Neural cell (in vitro differentiated cells): ENCODE measurements around the gene CAPN15. TPM values are rescaled to one million over a fixed set of nuclear protein-coding genes. Genes with fewer than 3 reads are reported as not detected.

ENCODE experiments used
- H2AFZ ChIP-seq: fragments of 200-600, 300-800 bp; sonication (generic), shearing (Covaris generic); 2 replicates; pipeline ENCODE4 v1.6.0; 2014; ENCODE audit warnings: low read depth, mild to moderate bottlenecking, antibody characterized with exemption, low read length, moderate library complexity
- H3F3A ChIP-seq: fragments of 200-600 bp; shearing (Covaris generic); 2 replicates; pipeline ENCODE4 v1.6.1; 2016; ENCODE audit warnings: mild to moderate bottlenecking, moderate library complexity, mixed read lengths, antibody characterized with exemption, low read length; ENCODE audit not compliant: insufficient read depth, poor library complexity, severe bottlenecking
- H3K27ac ChIP-seq: fragments of 200-600, 300-800 bp; sonication (generic), shearing (Covaris generic); 2 replicates; pipeline ENCODE4 v1.5.1; 2014; ENCODE audit warnings: mild to moderate bottlenecking, low read length, moderate library complexity
- H3K27me3 ChIP-seq: fragments of 300-800, 200-600 bp; sonication (generic), shearing (Covaris generic); 2 replicates; pipeline ENCODE4 v1.6.0; 2014; ENCODE audit warnings: mild to moderate bottlenecking, low read depth, low read length, moderate library complexity; ENCODE audit not compliant: insufficient read depth
- H3K36me3 ChIP-seq: fragments of 300-800, 200-600 bp; sonication (generic), shearing (Covaris generic); 2 replicates; pipeline ENCODE4 v1.5.1; 2014; ENCODE audit warnings: mild to moderate bottlenecking, antibody characterized with exemption, low read length, moderate library complexity; ENCODE audit not compliant: insufficient read depth
- H3K4me2 ChIP-seq: fragments of 300-800, 200-600 bp; sonication (generic), shearing (Covaris generic); 2 replicates; pipeline ENCODE4 v1.6.0; 2014; ENCODE audit warnings: mild to moderate bottlenecking, low read length
- H3K4me3 ChIP-seq: fragments of 300-800, 200-600 bp; sonication (generic), shearing (Covaris generic); 2 replicates; pipeline ENCODE4 v1.5.1; 2014; ENCODE audit warnings: mild to moderate bottlenecking, low read length, moderate library complexity
- H3K79me2 ChIP-seq: fragments of 200-600 bp; shearing (Covaris generic); replicated peaks from 2 replicates; pipeline ENCODE4 v1.6.0; 2014; ENCODE audit warnings: mild to moderate bottlenecking, low read length, moderate library complexity; ENCODE audit not compliant: insufficient read depth
- H3K9ac ChIP-seq: fragments of 300-800, 200-600 bp; sonication (generic), shearing (Covaris generic); 2 replicates; pipeline ENCODE4 v1.6.1; 2016; ENCODE audit warnings: mild to moderate bottlenecking, low read length, mixed read lengths
- H3K9me2 ChIP-seq: fragments of 200-600 bp; shearing (Covaris generic); 2 replicates; pipeline ENCODE4 v1.6.1; 2016; ENCODE audit warnings: mild to moderate bottlenecking, low read length, mixed read lengths; ENCODE audit not compliant: insufficient read depth
- H3K9me3 ChIP-seq: fragments of 200-600, 300-800 bp; sonication (generic), shearing (Covaris generic); 2 replicates; pipeline ENCODE4 v1.6.1; 2016; ENCODE audit warnings: mild to moderate bottlenecking, mixed run types, low read length, moderate library complexity, mixed read lengths
- H4K20me1 ChIP-seq: fragments of 200-600 bp; shearing (Covaris generic); 2 replicates; pipeline ENCODE4 v1.6.1; 2016; ENCODE audit warnings: mild to moderate bottlenecking, mixed run types; ENCODE audit not compliant: insufficient read depth
- EP300 ChIP-seq: fragments of 450-650 bp; conservative IDR thresholded peaks from 2 replicates; pipeline ENCODE4 v1.6.1; 2014; ENCODE audit warnings: antibody characterized with exemption, mild to moderate bottlenecking, moderate library complexity; ENCODE audit not compliant: poor library complexity, severe bottlenecking
- EZH2 ChIP-seq: fragments of 200-600, 300-800 bp; shearing (Covaris generic), sonication (generic); IDR thresholded peaks from 2 replicates; pipeline ENCODE4 v1.6.1; 2014; ENCODE audit warnings: antibody characterized with exemption, low read length, borderline replicate concordance, mild to moderate bottlenecking; ENCODE audit not compliant: insufficient read depth, poor library complexity, severe bottlenecking
- MXI1 ChIP-seq: fragments of 450-650 bp; conservative IDR thresholded peaks from 2 replicates; pipeline ENCODE4 v1.6.1; 2014; ENCODE audit warnings: antibody characterized with exemption, mild to moderate bottlenecking; ENCODE audit not compliant: poor library complexity, severe bottlenecking
- POLR2AphosphoS5 ChIP-seq: IDR thresholded peaks from 2 replicates; pipeline ENCODE4 v1.6.1; 2012
- RAD21 ChIP-seq: fragments of 450-650 bp; conservative IDR thresholded peaks from 2 replicates; pipeline ENCODE4 v1.6.1; 2014; ENCODE audit warnings: antibody characterized with exemption, mild to moderate bottlenecking, moderate library complexity
- SMC3 ChIP-seq: fragments of 450-650 bp; conservative IDR thresholded peaks from 2 replicates; pipeline ENCODE4 v1.6.1; 2014; ENCODE audit warnings: antibody characterized with exemption, mild to moderate bottlenecking, moderate library complexity; ENCODE audit not compliant: poor library complexity
- TAF1 ChIP-seq: IDR thresholded peaks from 2 replicates; pipeline ENCODE4 v1.6.1; 2012; ENCODE audit warnings: low read depth
- polyA plus RNA-seq: library from polyadenylated mRNA; depleted of rRNA; stranded (reverse); fragments of >200 nt; gene quantifications from 2 replicates; pipeline ENCODE4 v1.2.3, GENCODE V29; 2014
- TF ChIP-seq, protein P1 (sequence below): IDR thresholded peaks from 2 replicates; pipeline ENCODE4 v1.6.1; 2012; ENCODE audit warnings: borderline replicate concordance
- TF ChIP-seq, protein P2 (sequence below): fragments of 450-650 bp; IDR thresholded peaks from 2 replicates; pipeline ENCODE4 v1.5.1; 2014; ENCODE audit warnings: antibody characterized with exemption, mild to moderate bottlenecking, moderate library complexity; ENCODE audit not compliant: poor library complexity, severe bottlenecking

Gene CAPN15
- polyA plus RNA-seq, 1 donor from 2014 or later, result 11.5 TPM

DNA sequence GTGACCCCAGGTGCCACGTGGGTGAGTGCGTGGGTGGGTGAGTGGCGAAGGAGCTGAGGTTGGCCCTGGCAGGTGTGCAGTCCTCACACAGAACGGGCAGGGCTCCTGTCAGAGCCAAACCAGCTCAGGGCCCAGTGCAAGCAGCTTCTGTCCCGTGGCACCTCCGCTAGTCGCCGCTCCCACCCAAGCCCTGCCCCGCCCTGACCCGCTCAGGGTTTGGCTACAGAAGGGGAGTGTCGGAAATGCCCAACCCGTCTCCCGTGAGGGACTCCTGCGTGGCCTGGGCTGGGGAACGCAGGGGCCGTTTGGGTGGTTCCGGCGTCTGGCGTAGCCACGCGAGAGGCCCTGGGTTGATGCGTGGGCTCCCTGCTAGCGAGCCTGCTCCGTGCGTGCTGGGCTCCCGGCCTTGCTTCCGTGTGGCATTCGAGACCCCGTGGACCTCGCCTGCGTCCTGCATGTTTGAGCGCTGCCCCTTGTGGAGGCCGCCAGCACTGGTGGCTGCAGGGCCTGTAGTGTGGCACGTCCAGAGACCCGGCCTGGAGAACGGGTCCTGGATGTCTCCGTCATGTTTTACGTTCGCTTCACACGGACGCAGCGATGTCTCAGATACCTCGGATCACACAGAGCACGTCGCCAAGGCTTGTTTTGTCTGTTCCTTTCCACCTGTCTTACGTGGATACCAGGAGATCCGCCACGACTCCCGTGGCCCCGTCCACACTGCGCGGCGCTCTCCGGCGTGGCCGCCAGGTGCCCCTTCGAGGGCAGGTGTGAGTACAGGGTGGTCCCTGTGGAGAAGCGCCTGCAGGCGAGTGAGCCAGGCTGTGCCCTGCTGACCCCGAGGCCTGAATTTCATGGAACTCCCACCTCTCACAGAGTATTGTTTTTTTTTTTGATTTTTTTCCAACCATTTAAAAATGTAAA, 10.2 kb downstream of the CAPN15 start:
- H3K9me2 ChIP-seq, result no peaks in the 10 kb centered on the region
- no peaks in the 10 kb centered on the region for H3K36me3 ChIP-seq
- TF ChIP-seq MXI1 (no peak), TAF1 (no peak), RAD21 (no peak), EZH2 (no peak), EP300 (no peak), POLR2AphosphoS5 (no peak), SMC3 (no peak)
- TF ChIP-seq, protein P1, sequence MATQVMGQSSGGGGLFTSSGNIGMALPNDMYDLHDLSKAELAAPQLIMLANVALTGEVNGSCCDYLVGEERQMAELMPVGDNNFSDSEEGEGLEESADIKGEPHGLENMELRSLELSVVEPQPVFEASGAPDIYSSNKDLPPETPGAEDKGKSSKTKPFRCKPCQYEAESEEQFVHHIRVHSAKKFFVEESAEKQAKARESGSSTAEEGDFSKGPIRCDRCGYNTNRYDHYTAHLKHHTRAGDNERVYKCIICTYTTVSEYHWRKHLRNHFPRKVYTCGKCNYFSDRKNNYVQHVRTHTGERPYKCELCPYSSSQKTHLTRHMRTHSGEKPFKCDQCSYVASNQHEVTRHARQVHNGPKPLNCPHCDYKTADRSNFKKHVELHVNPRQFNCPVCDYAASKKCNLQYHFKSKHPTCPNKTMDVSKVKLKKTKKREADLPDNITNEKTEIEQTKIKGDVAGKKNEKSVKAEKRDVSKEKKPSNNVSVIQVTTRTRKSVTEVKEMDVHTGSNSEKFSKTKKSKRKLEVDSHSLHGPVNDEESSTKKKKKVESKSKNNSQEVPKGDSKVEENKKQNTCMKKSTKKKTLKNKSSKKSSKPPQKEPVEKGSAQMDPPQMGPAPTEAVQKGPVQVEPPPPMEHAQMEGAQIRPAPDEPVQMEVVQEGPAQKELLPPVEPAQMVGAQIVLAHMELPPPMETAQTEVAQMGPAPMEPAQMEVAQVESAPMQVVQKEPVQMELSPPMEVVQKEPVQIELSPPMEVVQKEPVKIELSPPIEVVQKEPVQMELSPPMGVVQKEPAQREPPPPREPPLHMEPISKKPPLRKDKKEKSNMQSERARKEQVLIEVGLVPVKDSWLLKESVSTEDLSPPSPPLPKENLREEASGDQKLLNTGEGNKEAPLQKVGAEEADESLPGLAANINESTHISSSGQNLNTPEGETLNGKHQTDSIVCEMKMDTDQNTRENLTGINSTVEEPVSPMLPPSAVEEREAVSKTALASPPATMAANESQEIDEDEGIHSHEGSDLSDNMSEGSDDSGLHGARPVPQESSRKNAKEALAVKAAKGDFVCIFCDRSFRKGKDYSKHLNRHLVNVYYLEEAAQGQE, result no peak
- TF ChIP-seq, protein P2, sequence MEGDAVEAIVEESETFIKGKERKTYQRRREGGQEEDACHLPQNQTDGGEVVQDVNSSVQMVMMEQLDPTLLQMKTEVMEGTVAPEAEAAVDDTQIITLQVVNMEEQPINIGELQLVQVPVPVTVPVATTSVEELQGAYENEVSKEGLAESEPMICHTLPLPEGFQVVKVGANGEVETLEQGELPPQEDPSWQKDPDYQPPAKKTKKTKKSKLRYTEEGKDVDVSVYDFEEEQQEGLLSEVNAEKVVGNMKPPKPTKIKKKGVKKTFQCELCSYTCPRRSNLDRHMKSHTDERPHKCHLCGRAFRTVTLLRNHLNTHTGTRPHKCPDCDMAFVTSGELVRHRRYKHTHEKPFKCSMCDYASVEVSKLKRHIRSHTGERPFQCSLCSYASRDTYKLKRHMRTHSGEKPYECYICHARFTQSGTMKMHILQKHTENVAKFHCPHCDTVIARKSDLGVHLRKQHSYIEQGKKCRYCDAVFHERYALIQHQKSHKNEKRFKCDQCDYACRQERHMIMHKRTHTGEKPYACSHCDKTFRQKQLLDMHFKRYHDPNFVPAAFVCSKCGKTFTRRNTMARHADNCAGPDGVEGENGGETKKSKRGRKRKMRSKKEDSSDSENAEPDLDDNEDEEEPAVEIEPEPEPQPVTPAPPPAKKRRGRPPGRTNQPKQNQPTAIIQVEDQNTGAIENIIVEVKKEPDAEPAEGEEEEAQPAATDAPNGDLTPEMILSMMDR, result no peak
- H3K9me3 ChIP-seq, result no peaks in the 10 kb centered on the region
- no peak overlapping the region for H3K27ac ChIP-seq
- H3K27me3 ChIP-seq, result no peaks in the 10 kb centered on the region
- no peak overlapping the region for H3K4me2 ChIP-seq
- no peaks in the 10 kb centered on the region for H3K79me2 ChIP-seq
- no peaks in the 10 kb centered on the region for H3F3A ChIP-seq
- H2AFZ ChIP-seq, result no peak overlapping the region
- H3K9ac ChIP-seq, result no peak overlapping the region
- no peak overlapping the region for H3K4me3 ChIP-seq
- no peaks in the 10 kb centered on the region for H4K20me1 ChIP-seq

DNA sequence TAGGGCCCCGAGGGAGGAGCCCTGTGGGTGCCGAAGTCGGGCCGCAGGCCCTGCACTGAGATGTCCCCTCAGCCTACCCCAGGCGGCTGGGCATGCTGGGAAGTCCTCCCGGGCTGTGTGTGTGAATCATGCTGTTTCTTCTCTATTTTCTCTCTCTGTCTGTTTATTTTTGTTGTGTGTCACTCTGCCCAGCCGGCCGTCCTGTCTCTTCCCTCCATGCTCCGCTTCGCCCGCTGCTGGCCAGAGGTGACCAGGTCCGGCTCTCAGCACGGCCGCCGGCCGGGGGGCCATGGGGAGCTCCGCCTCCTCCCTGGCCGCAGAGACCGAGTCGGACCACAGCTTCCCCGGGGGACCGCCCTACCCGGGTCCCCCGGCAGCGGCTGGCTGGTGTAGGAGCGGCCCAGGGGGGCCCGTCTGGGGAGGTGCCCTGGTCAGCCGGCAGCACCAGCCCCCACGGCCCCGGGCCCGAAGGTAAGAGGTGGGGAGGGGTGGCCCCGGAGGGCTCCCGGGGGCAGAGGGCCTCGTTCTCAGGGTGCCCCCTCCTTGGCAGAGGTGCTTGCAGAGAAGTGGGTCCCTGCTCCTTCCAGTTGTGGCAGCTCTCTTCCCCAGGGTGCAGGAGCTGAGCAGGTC, 12.5 kb downstream of the CAPN15 start:
- H3K27me3 ChIP-seq, result no peaks in the 10 kb centered on the region
- H3K79me2 ChIP-seq, result no peaks in the 10 kb centered on the region
- H3K4me2 ChIP-seq, result no peak overlapping the region
- H2AFZ ChIP-seq, result no peak overlapping the region
- no peaks in the 10 kb centered on the region for H3K36me3 ChIP-seq
- H4K20me1 ChIP-seq, result no peaks in the 10 kb centered on the region
- no peak overlapping the region for H3K27ac ChIP-seq
- no peak for TF ChIP-seq EZH2
- H3K9ac ChIP-seq, result no peak overlapping the region
- no peak overlapping the region for H3K4me3 ChIP-seq
- H3K9me3 ChIP-seq, result no peaks in the 10 kb centered on the region
- H3K9me2 ChIP-seq, result no peaks in the 10 kb centered on the region
- no peaks in the 10 kb centered on the region for H3F3A ChIP-seq
